ENCODE results near the gene PAQR7.
"Not testable (repeated sequence)": the region's sequence is repeated elsewhere in the genome, so short reads cannot be mapped to it uniquely, and the experiment has no call there.

The PAQR7 gene

GRCh38 chr1:25847929-25848328 lies 27.6 kb downstream of the PAQR7 start:
- no peak for DNase-seq (ENCODE audit: low read depth in 3 of 3)

GRCh38 chr1:25845664-25846063 lies 29.8 kb downstream of the PAQR7 start:
- no peak for DNase-seq (ENCODE audit: low read depth in 3 of 3)

- no peak for DNase-seq (ENCODE audit: low read depth in 3 of 3)
Measured at GRCh38 chr1:25844536-25845337, 30.8 kb downstream of the PAQR7 start.

- DNase-seq (ENCODE audit: low read depth in 3 of 3): no peak
Measured at GRCh38 chr1:25843483-25843882, 32.0 kb downstream of the PAQR7 start.

- not testable (repeated sequence) for DNase-seq (ENCODE audit: low read depth in 3 of 3)
Measured at GRCh38 chr1:25839808-25840207, 35.7 kb downstream of the PAQR7 start.

- no peak for DNase-seq (ENCODE audit: low read depth in 3 of 3)
Measured at GRCh38 chr1:25837262-25837875, 38.1 kb downstream of the PAQR7 start.

GRCh38 chr1:25836695-25837094 lies 38.8 kb downstream of the PAQR7 start:
- no peak for DNase-seq (ENCODE audit: low read depth in 3 of 3)

GRCh38 chr1:25834894-25835293 lies 40.6 kb downstream of the PAQR7 start:
- DNase-seq (ENCODE audit: low read depth in 3 of 3): no peak

GRCh38 chr1:25833158-25833557 lies 42.4 kb downstream of the PAQR7 start:
- no peak for DNase-seq (ENCODE audit: low read depth in 3 of 3)

- no peak for DNase-seq (ENCODE audit: low read depth in 3 of 3)
Measured at GRCh38 chr1:25832336-25833037, 43.0 kb downstream of the PAQR7 start.

GRCh38 chr1:25831569-25832196 lies 43.8 kb downstream of the PAQR7 start:
- DNase-seq (ENCODE audit: low read depth in 3 of 3): no peak

GRCh38 chr1:25829046-25829445 lies 46.5 kb downstream of the PAQR7 start:
- no peak for DNase-seq (ENCODE audit: low read depth in 3 of 3)

- DNase-seq (ENCODE audit: low read depth in 3 of 3): no peak
Measured at GRCh38 chr1:25828491-25828890, 47.0 kb downstream of the PAQR7 start.

GRCh38 chr1:25826571-25826970 lies 48.9 kb downstream of the PAQR7 start:
- DNase-seq (ENCODE audit: low read depth in 3 of 3): no peak

- no peak for DNase-seq (ENCODE audit: low read depth in 3 of 3)
Measured at GRCh38 chr1:25825605-25826004, 49.9 kb downstream of the PAQR7 start.

GRCh38 chr1:25821630-25822091 lies 53.8 kb downstream of the PAQR7 start:
- DNase-seq (ENCODE audit: low read depth in 3 of 3): no peak

GRCh38 chr1:25821112-25821476 lies 54.4 kb downstream of the PAQR7 start:
- DNase-seq (ENCODE audit: low read depth in 3 of 3): no peak

- peak; percentile 37 to 47 (median 41) for DNase-seq (ENCODE audit: low read depth in 3 of 3)
Measured at GRCh38 chr1:25820247-25821111, 55.0 kb downstream of the PAQR7 start.

- peak; percentile 88 to 90 (median 88) for DNase-seq (ENCODE audit: low read depth in 3 of 3)
Measured at GRCh38 chr1:25819491-25820246, 55.8 kb downstream of the PAQR7 start, which contains the start of gene MTFR1L. Gene MTFR1L (plus strand): TSS chr1:25819954. CDS start chr1:25823105, 3,151 bp downstream.

- DNase-seq (ENCODE audit: low read depth in 3 of 3): no peak
Measured at GRCh38 chr1:25818569-25818968, 56.9 kb downstream of the PAQR7 start.
